Astrocyte (in vitro differentiated cells and primary cell): ENCODE measurements around the gene ANKRD24. TPM values are rescaled to one million over a fixed set of nuclear protein-coding genes. Genes with fewer than 3 reads are reported as not detected.
"Not testable (repeated sequence)": the region's sequence is repeated elsewhere in the genome, so short reads cannot be mapped to it uniquely, and the experiment has no call there.

ENCODE experiments used
- DNase-seq: peaks from one replicate; pipeline ENCODE4 v3.0.0-alpha.2; 2010; ENCODE audit warnings: low read depth
- FAIRE-seq: peaks from 2 replicates; lab custom pipeline; 2011; peaks lifted over from hg19 to GRCh38; lab: Jason Lieb, UNC
- H2AFZ ChIP-seq: 2 replicates; pipeline ENCODE4 v1.6.0; 2012; ENCODE audit warnings: low read depth, low read length, inconsistent platforms
- H3K27ac ChIP-seq: 2 replicates; pipeline ENCODE4 v1.5.1; 2011; ENCODE audit warnings: low read depth, low read length, inconsistent platforms
- H3K27me3 ChIP-seq: 2 replicates; pipeline ENCODE4 v1.6.0; 2011; ENCODE audit warnings: low read length, inconsistent platforms; ENCODE audit not compliant: insufficient read depth
- H3K36me3 ChIP-seq: 2 replicates; pipeline ENCODE4 v1.5.1; 2011; ENCODE audit warnings: low read length, inconsistent platforms; ENCODE audit not compliant: insufficient read depth
- H3K4me1 ChIP-seq: 2 replicates; pipeline ENCODE4 v1.5.1; 2011; ENCODE audit warnings: low read length, inconsistent platforms; ENCODE audit not compliant: insufficient read depth
- H3K4me2 ChIP-seq: 2 replicates; pipeline ENCODE4 v1.6.0; 2012; ENCODE audit warnings: low read length, inconsistent platforms
- H3K4me3 ChIP-seq: 2 replicates; pipeline ENCODE4 v1.5.1; 2011; ENCODE audit warnings: low read depth, mild to moderate bottlenecking, low read length, inconsistent platforms; ENCODE audit not compliant: insufficient read depth
- H3K79me2 ChIP-seq: 2 replicates; pipeline ENCODE4 v1.6.0; 2012; ENCODE audit warnings: mild to moderate bottlenecking, low read length, inconsistent platforms; ENCODE audit not compliant: insufficient read depth
- H3K9ac ChIP-seq: 2 replicates; pipeline ENCODE4 v1.6.0; 2012; ENCODE audit warnings: mild to moderate bottlenecking, low read length, inconsistent platforms
- H3K9me3 ChIP-seq: 2 replicates; pipeline ENCODE4 v1.5.1; 2012; ENCODE audit warnings: low read depth, mild to moderate bottlenecking, low read length, inconsistent platforms; ENCODE audit not compliant: insufficient read depth
- H4K20me1 ChIP-seq: 2 replicates; pipeline ENCODE4 v1.6.0; 2012; ENCODE audit warnings: low read length, inconsistent platforms; ENCODE audit not compliant: insufficient read depth
- H3K27ac Mint-ChIP-seq: one replicate; pipeline ENCODE4 v1.8.0; 2021; ENCODE audit warnings: mild to moderate bottlenecking, mixed read lengths; ENCODE audit not compliant: unreplicated experiment
- H3K27me3 Mint-ChIP-seq: one replicate; pipeline ENCODE4 v1.8.0; 2021; ENCODE audit warnings: low read depth, mixed read lengths; ENCODE audit not compliant: unreplicated experiment
- H3K36me3 Mint-ChIP-seq: one replicate; pipeline ENCODE4 v1.8.0; 2021; ENCODE audit warnings: low read depth, mixed read lengths; ENCODE audit not compliant: unreplicated experiment
- H3K4me1 Mint-ChIP-seq: one replicate; pipeline ENCODE4 v1.8.0; 2021; ENCODE audit warnings: low read depth, mixed read lengths; ENCODE audit not compliant: unreplicated experiment
- H3K4me3 Mint-ChIP-seq: one replicate; pipeline ENCODE4 v1.8.0; 2021; ENCODE audit warnings: mild to moderate bottlenecking, moderate library complexity, mixed read lengths; ENCODE audit not compliant: unreplicated experiment
- H3K9me3 Mint-ChIP-seq: one replicate; pipeline ENCODE4 v1.8.0; 2021; ENCODE audit warnings: mild to moderate bottlenecking, mixed read lengths; ENCODE audit not compliant: unreplicated experiment
- CTCF ChIP-seq: IDR thresholded peaks from 2 replicates; pipeline ENCODE4 v1.5.1; 2011; ENCODE audit warnings: low read depth, mild to moderate bottlenecking, inconsistent platforms, low read length, moderate library complexity; ENCODE audit not compliant: insufficient read depth
- EZH2 ChIP-seq: IDR thresholded peaks from 2 replicates; pipeline ENCODE4 v1.6.1; 2012; ENCODE audit warnings: mild to moderate bottlenecking, low read length, inconsistent platforms; ENCODE audit not compliant: insufficient read depth
- total RNA-seq: library from RNA; stranded (reverse); gene quantifications from 2 replicates; pipeline ENCODE4 v1.2.1, GENCODE V29; 2021

The ANKRD24 gene
- total RNA-seq, 1 donor from 2014 or later = 0.73 TPM

- no peak overlapping the region for H3K27ac Mint-ChIP-seq
These were observed 42.2 kb upstream of the ANKRD24 start for GRCh38 chr19:4140237-4140711.

GRCh38 chr19:4142916-4143315, 39.6 kb upstream of the ANKRD24 start:
- not testable (repeated sequence) for H4K20me1 ChIP-seq, FAIRE-seq, H3K4me3 Mint-ChIP-seq, H3K9ac ChIP-seq, H2AFZ ChIP-seq, H3K36me3 Mint-ChIP-seq, H3K4me3 ChIP-seq, H3K9me3 Mint-ChIP-seq, H3K27ac ChIP-seq, H3K9me3 ChIP-seq, DNase-seq, H3K79me2 ChIP-seq, H3K4me2 ChIP-seq, H3K36me3 ChIP-seq, H3K4me1 ChIP-seq, H3K27me3 ChIP-seq, H3K27ac Mint-ChIP-seq, H3K4me1 Mint-ChIP-seq, H3K27me3 Mint-ChIP-seq

More at GRCh38 chr19:4140237-4140711, 42.2 kb upstream of the ANKRD24 start:
- no peaks in the 10 kb centered on the region for H3K4me1 ChIP-seq
- no peaks in the 10 kb centered on the region for H3K79me2 ChIP-seq
- no peaks in the 10 kb centered on the region for H3K9me3 ChIP-seq
- H4K20me1 ChIP-seq = no peaks in the 10 kb centered on the region
- TF ChIP-seq EZH2 (no peak), CTCF (peak; percentile 57)
- no peaks in the 10 kb centered on the region for H3K36me3 Mint-ChIP-seq
- no peak overlapping the region for H3K27ac ChIP-seq
- no peak for FAIRE-seq
- H3K27me3 ChIP-seq = no peaks in the 10 kb centered on the region
- H3K9me3 Mint-ChIP-seq = no peaks in the 10 kb centered on the region
- H3K4me3 Mint-ChIP-seq = peak overlapping the region; percentile 54
- DNase-seq = peak; percentile 34
- H3K4me1 Mint-ChIP-seq = no peaks in the 10 kb centered on the region
- H2AFZ ChIP-seq = no peak overlapping the region
- H3K4me3 ChIP-seq = no peak overlapping the region
- peaks cover 4% of the 10 kb centered on the region for H3K27me3 Mint-ChIP-seq
- no peak overlapping the region for H3K4me2 ChIP-seq
- H3K36me3 ChIP-seq = no peaks in the 10 kb centered on the region
- no peak overlapping the region for H3K9ac ChIP-seq

DNA sequence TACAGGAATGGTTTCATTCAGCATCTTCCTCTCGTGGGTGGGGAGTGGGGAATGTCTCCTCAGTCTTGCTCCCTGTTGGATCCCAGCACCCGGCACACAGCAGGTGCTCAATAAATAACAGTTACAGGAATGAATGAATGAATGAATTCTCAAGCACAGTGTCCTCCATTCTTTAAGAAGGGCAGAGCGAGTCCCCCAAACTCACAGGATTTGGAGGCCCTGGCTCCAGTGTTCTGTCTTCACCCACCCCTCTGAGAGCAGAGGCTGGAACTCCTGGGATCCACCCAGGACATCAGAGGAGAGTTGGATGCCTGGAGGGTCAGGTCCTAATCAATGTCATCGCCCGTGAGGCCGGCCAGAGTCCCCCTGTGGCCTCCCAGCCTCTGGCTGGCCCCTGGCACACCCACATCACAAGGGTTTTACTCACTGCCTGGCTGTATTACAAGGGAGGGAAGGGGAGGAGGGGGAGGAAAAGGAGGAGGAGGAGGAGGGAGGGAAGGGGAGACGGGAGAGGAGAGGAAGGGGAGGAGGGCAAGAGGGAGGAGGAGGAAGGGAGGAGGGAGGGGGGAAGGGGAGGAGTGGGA, 37.7 kb upstream of the ANKRD24 start:
- Histone ChIP-seq H3K4me2 (no peak overlapping the region), H3K4me1 (peaks cover 4% of the 10 kb centered on the region), H3K79me2 (no peaks in the 10 kb centered on the region), H3K4me3 (no peak overlapping the region), H4K20me1 (no peaks in the 10 kb centered on the region), H3K27ac (no peak overlapping the region), H3K9ac (no peak overlapping the region), H2AFZ (no peak overlapping the region), H3K9me3 (no peaks in the 10 kb centered on the region), H3K27me3 (no peaks in the 10 kb centered on the region), H3K36me3 (no peaks in the 10 kb centered on the region)
- H3K9me3 Mint-ChIP-seq = no peaks in the 10 kb centered on the region
- peaks cover 15% of the 10 kb centered on the region for H3K27me3 Mint-ChIP-seq
- no peak overlapping the region for H3K4me3 Mint-ChIP-seq
- DNase-seq (no peak), FAIRE-seq (no peak)
- H3K36me3 Mint-ChIP-seq = no peaks in the 10 kb centered on the region
- H3K27ac Mint-ChIP-seq = peak overlapping the region; percentile 23
- TF ChIP-seq EZH2 (no peak), CTCF (no peak)
- H3K4me1 Mint-ChIP-seq = no peaks in the 10 kb centered on the region
